T-cell (primary cell): ENCODE measurements around the gene KCTD13. TPM values are rescaled to one million over a fixed set of nuclear protein-coding genes. Genes with fewer than 3 reads are reported as not detected.
"Not testable (repeated sequence)": the region's sequence is repeated elsewhere in the genome, so short reads cannot be mapped to it uniquely, and the experiment has no call there.

Experiments used
- ATAC-seq, 4 experiments: fragments of 200-7000 bp in 3 of 4; fragments of 150-1000 bp in 1 of 4; cut with Tn5 transposase; replicated peaks in 1 of 4; 1 replicate in 3 of 4; 2 replicates in 1 of 4; pipeline ENCODE4 v1.10.0; 2021; ENCODE audit warnings: moderate library complexity in 3 of 4, mild to moderate bottlenecking in 2 of 4, moderate number of reproducible peaks in 1 of 4
- CTCF ChIA-PET, 2 donors: fragments of 300-600 bp; sonication (Branson Sonifier 250); formaldehyde crosslinking; loops; one replicate each; lab custom pipeline; 2022; ENCODE audit warnings: antibody characterized with exemption in 2 of 2; lab: Charles Lee
- POLR2A ChIA-PET, 2 donors: fragments of 300-600 bp; sonication (Branson Sonifier 250); formaldehyde crosslinking; loops; one replicate each; lab custom pipeline; 2022; ENCODE audit warnings: antibody characterized with exemption in 2 of 2; lab: Charles Lee
- DNase-seq, 35 experiments: peaks; one replicate each; pipeline versions ENCODE4 v3.0.0 to v3.0.0-alpha.2; 2013 to 2023
- H3K27ac ChIP-seq: one replicate; pipeline ENCODE4 v1.5.1; 2013; ENCODE audit warnings: low read length
- H3K27me3 ChIP-seq, 2 experiments: replicated peaks in 1 of 2; 1 replicate in 1 of 2; 2 replicates in 1 of 2; pipeline versions ENCODE4 v1.6.1 to v1.7.0; 2013; ENCODE audit warnings: low read length in 1 of 2, mixed read lengths in 1 of 2; ENCODE audit not compliant: control insufficient read depth in 2 of 2, insufficient read depth in 2 of 2; ENCODE audit errors: extremely low read depth in 1 of 2
- H3K36me3 ChIP-seq, 2 donors: 1 replicate in 1 of 2; 2 replicates in 1 of 2; pipeline versions ENCODE4 v1.6.1 to v1.7.0; 2013; ENCODE audit warnings: low read length in 1 of 2; ENCODE audit not compliant: control insufficient read depth in 2 of 2, insufficient read depth in 1 of 2; ENCODE audit errors: extremely low read depth in 1 of 2
- H3K4me1 ChIP-seq, 2 experiments: 1 replicate in 1 of 2; 2 replicates in 1 of 2; pipeline versions ENCODE4 v1.6.1 to v1.7.0; 2013; ENCODE audit warnings: low read length in 2 of 2, mixed read lengths in 1 of 2; ENCODE audit not compliant: insufficient read depth in 2 of 2, control insufficient read depth in 1 of 2; ENCODE audit errors: extremely low read depth in 1 of 2
- H3K4me3 ChIP-seq, 2 donors: 1 replicate in 1 of 2; 2 replicates in 1 of 2; pipeline versions ENCODE4 v1.5.1 to v1.7.0; 2013; ENCODE audit warnings: mild to moderate bottlenecking in 2 of 2, low read length in 1 of 2, moderate library complexity in 1 of 2; ENCODE audit not compliant: control insufficient read depth in 1 of 2; ENCODE audit errors: extremely low read depth in 1 of 2
- H3K9me3 ChIP-seq: 2 replicates; pipeline ENCODE4 v1.7.0; 2013
- H3K27ac Mint-ChIP-seq, 2 donors: one replicate each; pipeline ENCODE4 v1.8.0; 2020 to 2021; ENCODE audit warnings: mild to moderate bottlenecking in 2 of 2, mixed read lengths in 2 of 2
- H3K27me3 Mint-ChIP-seq, 2 donors: one replicate each; pipeline ENCODE4 v1.8.0; 2021 to 2022; ENCODE audit warnings: mixed read lengths in 2 of 2
- H3K36me3 Mint-ChIP-seq: one replicate; pipeline ENCODE4 v1.8.0; 2021; ENCODE audit warnings: mixed read lengths
- H3K4me1 Mint-ChIP-seq, 3 donors: one replicate each; pipeline ENCODE4 v1.8.0; 2020 to 2022; ENCODE audit warnings: mixed read lengths in 3 of 3, mild to moderate bottlenecking in 1 of 3
- H3K4me3 Mint-ChIP-seq, 3 donors: one replicate each; pipeline ENCODE4 v1.8.0; 2020 to 2022; ENCODE audit warnings: mild to moderate bottlenecking in 3 of 3, mixed read lengths in 3 of 3, moderate library complexity in 3 of 3
- H3K9me3 Mint-ChIP-seq, 3 donors: one replicate each; pipeline ENCODE4 v1.8.0; 2020 to 2022; ENCODE audit warnings: mixed read lengths in 3 of 3
- WGBS: methylation state at CpG from one replicate; pipeline ENCODE4 v1.1.5; 2013; ENCODE audit warnings: missing lambda C conversion rate; ENCODE audit not compliant: insufficient coverage; 5-methylcytosine and 5-hydroxymethylcytosine counted together
- total RNA-seq, 35 experiments: library from RNA in 6 of 35; stranded (reverse) in 6 of 35; fragments of 120-200 nt in 1 of 35; gene quantifications; one replicate each; pipeline versions ENCODE4 v1.2.1 to v1.2.4 and lab custom pipeline; 2013 to 2026

KCTD13 gene
- total RNA-seq, 5 donors from 2014 or later (not counting 1 experiment from before 2014, with no cell fraction given): 48.4 to 87.3 (median 79.1) TPM

DNA sequence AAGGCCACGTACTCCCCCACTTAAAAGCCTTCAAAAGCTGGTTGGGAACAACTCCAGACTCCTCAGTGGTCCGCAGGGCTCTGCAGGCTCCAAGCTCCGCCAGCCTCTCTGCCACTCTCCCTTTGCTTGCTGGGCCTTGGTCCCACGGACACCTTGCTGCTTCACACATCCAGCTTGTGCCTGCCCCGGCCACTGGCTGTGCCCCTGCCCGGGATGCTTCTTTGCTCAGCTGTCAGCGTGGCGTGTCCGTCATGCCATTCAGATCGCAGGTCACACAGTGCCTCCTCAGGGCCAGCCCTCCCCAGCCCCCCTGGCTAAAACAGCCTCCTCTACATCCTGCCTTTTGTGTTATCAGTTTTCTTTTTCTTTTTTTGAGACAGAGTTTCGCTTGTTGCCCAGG is 13.9 kb downstream of the KCTD13 start:
- CTCF ChIA-PET: no interaction called here

DNA sequence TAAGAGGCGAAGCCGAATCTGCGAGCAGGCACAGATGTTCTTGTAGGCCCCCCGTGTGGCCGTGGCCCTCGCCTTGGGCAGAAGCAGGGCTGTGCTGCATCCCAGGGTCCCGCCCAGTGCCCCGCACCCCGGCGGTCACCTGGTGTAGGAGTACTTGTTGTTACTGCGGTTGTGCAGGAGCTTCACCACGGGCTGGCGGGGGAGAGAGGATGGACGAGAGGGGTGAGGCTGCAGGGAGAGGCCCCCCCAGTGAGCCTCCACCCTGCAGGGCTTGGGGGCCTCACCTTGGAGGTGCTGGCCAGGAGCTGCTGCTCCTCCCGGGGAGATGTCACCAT is 14.4 kb downstream of the KCTD13 start:
- no peak overlapping the region for H3K4me3 ChIP-seq
- ATAC-seq (no peak), DNase-seq (no peak)
- H3K36me3 ChIP-seq: peaks cover 3 to 14% of the 10 kb centered on the region in 2 donors
- no peaks in the 10 kb centered on the region for H3K9me3 Mint-ChIP-seq
- no peaks in the 10 kb centered on the region for H3K4me1 ChIP-seq
- H3K27me3 ChIP-seq: no peaks in the 10 kb centered on the region
- H3K27ac ChIP-seq: no peak overlapping the region
- H3K27ac Mint-ChIP-seq: no peak overlapping the region
- peaks cover 0 to 3% (median 0%) of the 10 kb centered on the region in 3 donors for H3K4me1 Mint-ChIP-seq
- CTCF ChIA-PET: interaction anchor here in 1 of 2 donors (0.9 kb wide), 1 partner anchor 144 kb away, joined by 3 read pairs; no protein-coding TSS in a partner anchor
- 97% methylated on average over 6 of the region's 15 CpGs for WGBS
- no peak overlapping the region for H3K4me3 Mint-ChIP-seq
- no peaks in the 10 kb centered on the region for H3K27me3 Mint-ChIP-seq
- H3K36me3 Mint-ChIP-seq: peaks cover 32% of the 10 kb centered on the region
- H3K9me3 ChIP-seq: no peaks in the 10 kb centered on the region
- POLR2A ChIA-PET: interaction anchor here in 1 of 2 donors (0.6 kb wide), 1 partner anchor 11 kb away, joined by 5 read pairs; no protein-coding TSS in a partner anchor

More for the DNA sequence above, 13.9 kb downstream of the KCTD13 start:
- Mint-ChIP-seq H3K27me3 (no peaks in the 10 kb centered on the region), H3K4me3 (no peak overlapping the region), H3K9me3 (no peaks in the 10 kb centered on the region), H3K4me1 (peaks cover 0 to 3% (median 0%) of the 10 kb centered on the region in 3 donors), H3K27ac (peak overlapping the region in 1 of 2 donors; percentile 44), H3K36me3 (peaks cover 32% of the 10 kb centered on the region)
- Histone ChIP-seq H3K9me3 (no peaks in the 10 kb centered on the region), H3K36me3 (peaks cover 3 to 14% of the 10 kb centered on the region in 2 donors), H3K4me1 (no peaks in the 10 kb centered on the region), H3K27me3 (no peaks in the 10 kb centered on the region), H3K4me3 (no peak overlapping the region), H3K27ac (no peak overlapping the region)
- POLR2A ChIA-PET: interaction anchor here in 1 of 2 donors (0.6 kb wide), 1 partner anchor 10 kb away, joined by 5 read pairs; no protein-coding TSS in a partner anchor
- ATAC-seq (no peak), DNase-seq (no peak)
- WGBS: 95% methylated on average over 11 of the region's 11 CpGs

DNA sequence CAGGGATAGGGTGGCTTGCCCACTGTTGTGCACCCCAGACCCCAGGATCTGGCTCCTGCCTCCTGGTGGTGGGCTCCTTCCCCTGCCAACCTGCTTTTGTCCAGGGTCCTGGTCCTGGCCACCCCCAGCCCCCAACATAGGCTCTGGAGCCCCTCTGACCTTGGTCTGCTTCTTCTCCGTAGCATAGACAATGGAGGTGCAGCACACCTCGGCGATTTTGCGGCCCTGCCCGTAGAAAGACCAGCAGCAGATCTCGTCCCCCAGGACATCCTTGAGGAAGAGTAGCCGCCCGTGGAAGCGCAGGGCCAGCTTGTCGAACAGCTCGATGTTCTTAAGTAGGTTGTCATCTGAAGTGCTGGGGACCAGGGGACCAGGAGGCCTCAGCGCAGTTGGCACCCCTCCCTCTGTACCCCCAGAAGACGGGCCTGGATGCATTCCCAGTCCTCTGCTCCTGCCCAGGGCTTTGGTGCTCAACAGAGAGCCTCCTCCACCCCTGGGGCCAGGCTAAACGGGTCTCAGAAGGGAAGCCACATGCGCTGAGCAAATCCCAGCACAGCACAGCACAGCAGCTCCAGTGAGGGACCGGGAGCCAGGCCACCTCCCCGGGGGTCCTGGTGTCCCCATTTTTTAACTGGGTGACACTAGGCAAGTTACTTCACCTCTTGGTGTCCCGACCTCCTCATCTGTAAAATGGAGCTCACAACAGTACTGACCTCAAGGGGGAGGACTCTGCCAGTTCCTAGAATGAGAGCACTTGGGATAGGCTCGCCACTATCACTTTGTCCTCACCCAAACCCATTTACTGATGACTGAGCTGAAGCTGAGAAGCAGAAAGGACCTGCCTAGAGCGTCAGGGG is 15.0 kb downstream of the KCTD13 start:
- Histone ChIP-seq H3K9me3 (no peaks in the 10 kb centered on the region), H3K27ac (no peak overlapping the region), H3K4me3 (no peak overlapping the region), H3K27me3 (no peaks in the 10 kb centered on the region), H3K36me3 (peaks cover 3 to 14% of the 10 kb centered on the region in 2 donors), H3K4me1 (no peaks in the 10 kb centered on the region)
- H3K9me3 Mint-ChIP-seq: no peaks in the 10 kb centered on the region
- POLR2A ChIA-PET: interaction anchor here (0.6 kb wide), 2 partner anchors 11 to 1419 kb away, joined by 5 read pairs; partner anchors contain the start of gene CLN3 (in 1 of the 2)
- no peak overlapping the region for H3K27ac Mint-ChIP-seq
- no peak for ATAC-seq
- H3K36me3 Mint-ChIP-seq: peaks cover 31% of the 10 kb centered on the region
- H3K4me1 Mint-ChIP-seq: peaks cover 0 to 3% (median 0%) of the 10 kb centered on the region in 3 donors
- no peak overlapping the region for H3K4me3 Mint-ChIP-seq
- no peaks in the 10 kb centered on the region for H3K27me3 Mint-ChIP-seq
- CTCF ChIA-PET: interaction anchor here in 1 of 2 donors (0.9 kb wide), 1 partner anchor 145 kb away, joined by 3 read pairs; no protein-coding TSS in a partner anchor
- no peak for DNase-seq
- 95% methylated on average over 13 of the region's 20 CpGs for WGBS

DNA sequence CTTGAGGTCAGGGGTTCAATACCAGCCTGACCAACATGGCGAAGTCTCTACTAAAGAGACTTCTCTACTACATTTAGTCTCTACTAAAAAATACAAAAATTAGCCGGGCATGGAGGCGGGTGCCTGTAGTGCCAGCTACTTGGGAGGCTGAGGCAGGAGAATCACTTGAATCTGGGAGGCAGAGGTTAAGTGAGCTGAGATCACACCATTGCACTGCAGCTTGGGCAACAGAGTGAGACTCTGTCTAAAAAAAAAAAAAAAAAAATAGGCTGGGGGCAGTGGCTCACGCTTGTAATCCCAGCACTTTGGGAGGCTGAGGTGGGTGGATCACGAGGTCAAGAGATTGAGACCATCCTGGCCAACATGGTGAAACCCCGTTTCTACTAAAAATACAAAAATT is 16.2 kb downstream of the KCTD13 start:
- H3K4me1 ChIP-seq, H3K4me3 Mint-ChIP-seq, H3K27ac ChIP-seq, H3K9me3 Mint-ChIP-seq, H3K4me1 Mint-ChIP-seq, ATAC-seq, H3K27ac Mint-ChIP-seq, H3K27me3 Mint-ChIP-seq, DNase-seq, POLR2A ChIA-PET, H3K4me3 ChIP-seq, H3K27me3 ChIP-seq, H3K9me3 ChIP-seq: not testable (repeated sequence)
- CTCF ChIA-PET: interaction anchor here in 1 of 2 donors (0.6 kb wide), 1 partner anchor 146 kb away, joined by 3 read pairs; no protein-coding TSS in a partner anchor
- H3K36me3 Mint-ChIP-seq: peaks cover 24% of the 10 kb centered on the region
- peaks cover 3 to 14% of the 10 kb centered on the region in 2 donors for H3K36me3 ChIP-seq
- WGBS: no CpG with 5 or more reads among the region's 6 CpGs

DNA sequence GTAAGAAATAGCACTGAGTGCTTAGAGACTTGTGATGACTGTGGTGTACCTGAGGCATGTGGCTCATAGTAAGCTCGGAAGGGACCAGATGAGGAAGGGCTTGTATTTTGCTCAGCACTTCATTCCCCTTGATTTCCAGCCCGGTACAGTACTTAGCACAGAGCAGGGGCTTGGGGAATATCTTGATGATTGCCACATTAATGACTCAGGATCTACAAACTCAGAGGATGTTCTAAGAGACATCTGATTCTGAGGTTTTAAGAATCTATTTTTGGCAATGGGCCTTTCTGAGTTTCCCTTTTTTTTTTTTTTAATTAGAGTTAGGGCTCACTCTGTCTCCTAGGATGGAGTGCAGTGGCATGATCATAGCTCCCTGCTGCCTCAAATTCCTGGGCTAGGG is 16.6 kb downstream of the KCTD13 start:
- Histone ChIP-seq H3K36me3 (peaks cover 0 to 10% of the 10 kb centered on the region in 2 donors), H3K27me3 (no peaks in the 10 kb centered on the region), H3K4me3 (no peak overlapping the region), H3K9me3 (no peaks in the 10 kb centered on the region), H3K27ac (no peak overlapping the region), H3K4me1 (no peaks in the 10 kb centered on the region)
- Mint-ChIP-seq H3K27ac (no peak overlapping the region), H3K36me3 (peaks cover 24% of the 10 kb centered on the region), H3K27me3 (no peaks in the 10 kb centered on the region), H3K4me3 (no peak overlapping the region), H3K4me1 (peaks cover 0 to 3% (median 0%) of the 10 kb centered on the region in 3 donors), H3K9me3 (no peaks in the 10 kb centered on the region)
- ATAC-seq (no peak), DNase-seq (no peak)
- 67% methylated on average over 1 of the region's 2 CpGs for WGBS
- POLR2A ChIA-PET: no interaction called here
- CTCF ChIA-PET: interaction anchor here in 1 of 2 donors (0.6 kb wide), 1 partner anchor 146 kb away, joined by 3 read pairs; no protein-coding TSS in a partner anchor

DNA sequence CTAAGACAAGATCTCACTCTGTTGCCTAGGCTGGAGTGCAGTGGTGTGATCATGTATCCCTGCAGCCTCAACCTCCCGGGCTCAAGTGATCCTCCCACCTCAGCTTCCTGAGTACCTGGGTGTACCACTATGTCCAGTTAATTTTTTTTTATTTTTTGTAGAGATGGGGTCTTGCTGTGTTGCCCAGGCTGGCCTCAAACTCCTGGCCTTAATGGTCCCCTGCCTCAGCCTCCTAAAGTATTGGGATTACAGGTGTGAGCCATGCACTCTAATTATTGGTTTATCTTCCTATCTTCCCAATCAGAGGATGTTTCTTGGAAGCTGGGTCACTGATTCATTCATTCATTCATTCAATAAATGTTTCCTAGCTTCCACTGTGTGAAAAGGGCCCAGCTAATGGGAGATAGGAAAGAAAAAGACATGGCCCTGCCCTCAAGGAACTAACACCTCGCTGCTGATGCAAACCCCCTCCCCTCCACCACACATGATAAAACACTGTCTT is 17.3 kb downstream of the KCTD13 start:
- ATAC-seq: no peak
- ChIA-PET POLR2A (no interaction called here), CTCF (no interaction called here)
- no peak for DNase-seq
- Mint-ChIP-seq H3K4me1 (peaks cover 0 to 3% (median 0%) of the 10 kb centered on the region in 3 donors), H3K36me3 (peaks cover 19% of the 10 kb centered on the region), H3K4me3 (no peak overlapping the region), H3K9me3 (no peaks in the 10 kb centered on the region), H3K27me3 (no peaks in the 10 kb centered on the region), H3K27ac (no peak overlapping the region)
- no peaks in the 10 kb centered on the region for H3K9me3 ChIP-seq
- WGBS: no CpG with 5 or more reads among the region's 2 CpGs
- H3K27ac ChIP-seq: no peak overlapping the region
- no peak overlapping the region for H3K4me3 ChIP-seq
- H3K4me1 ChIP-seq: no peaks in the 10 kb centered on the region
- H3K36me3 ChIP-seq: peaks cover 0 to 8% of the 10 kb centered on the region in 2 donors
- no peaks in the 10 kb centered on the region for H3K27me3 ChIP-seq
